HepG2 (cell line): ENCODE data around the gene RAB28. TPM values are rescaled to one million over a fixed set of nuclear protein-coding genes. Genes with fewer than 3 reads are reported as not detected.

Source experiments
- FOSL2 ChIP-seq: sonication (generic); formaldehyde crosslinking; IDR thresholded peaks from 2 replicates; pipeline ENCODE4 v1.4.0; 2020; ENCODE audit warnings: missing genetic modification reagents
- HNF4G ChIP-seq, 2 experiments: sonication (generic) in 1 of 2; formaldehyde crosslinking in 1 of 2; IDR thresholded peaks; 2 replicates each; pipeline versions ENCODE4 v1.4.0 to v1.6.1; 2011 to 2020; ENCODE audit warnings: borderline replicate concordance in 2 of 2, low read depth in 2 of 2, mild to moderate bottlenecking in 2 of 2, low read length in 1 of 2, missing genetic modification reagents in 1 of 2, moderate library complexity in 1 of 2
- KLF13 ChIP-seq: sonication (generic); formaldehyde crosslinking; IDR thresholded peaks from 2 replicates; pipeline ENCODE4 v1.4.0; 2020; ENCODE audit warnings: mild to moderate bottlenecking, missing genetic modification reagents
- MTF1 ChIP-seq: sonication (generic); formaldehyde crosslinking; IDR thresholded peaks from 2 replicates; pipeline ENCODE4 v1.5.0; 2020; ENCODE audit warnings: missing genetic modification reagents
- NONO ChIP-seq, 2 experiments: fragments of 450-650 bp in 1 of 2; sonication (generic) in 1 of 2; formaldehyde crosslinking in 1 of 2; IDR thresholded peaks in 1 of 2; conservative IDR thresholded peaks in 1 of 2; 2 replicates each; pipeline versions ENCODE4 v1.6.1 to v1.8.0; 2017 to 2022; ENCODE audit warnings: mild to moderate bottlenecking in 1 of 2, missing genetic modification reagents in 1 of 2, moderate library complexity in 1 of 2
- NR3C1 ChIP-seq: sonication (generic); formaldehyde crosslinking; IDR thresholded peaks from 2 replicates; pipeline ENCODE4 v1.4.0; 2020; ENCODE audit warnings: missing genetic modification reagents
- SP2 ChIP-seq: sonication (generic); formaldehyde crosslinking; IDR thresholded peaks from 2 replicates; pipeline ENCODE4 v1.5.1; 2020; ENCODE audit warnings: mild to moderate bottlenecking, missing genetic modification reagents
- TSC22D2 ChIP-seq: sonication (generic); formaldehyde crosslinking; IDR thresholded peaks from 2 replicates; pipeline ENCODE4 v1.5.1; 2020; ENCODE audit warnings: missing genetic modification reagents, mild to moderate bottlenecking, borderline replicate concordance
- ZBTB7A ChIP-seq: sonication (generic); formaldehyde crosslinking; IDR thresholded peaks from 2 replicates; pipeline ENCODE4 v1.8.0; 2022; ENCODE audit warnings: mild to moderate bottlenecking, missing genetic modification reagents
- ZNF781 ChIP-seq: sonication (generic); formaldehyde crosslinking; IDR thresholded peaks from 2 replicates; pipeline ENCODE4 v1.5.1; 2020; ENCODE audit warnings: borderline replicate concordance, mild to moderate bottlenecking, missing genetic modification reagents; ENCODE audit errors: not compliant biosample characterization
- polyA plus RNA-seq, 8 experiments: library from polyadenylated mRNA; depleted of rRNA in 3 of 8; stranded (reverse) in 7 of 8; unstranded in 1 of 8; fragments of >200 nt; fragmentation: Illumina TruSeq in 4 of 8; extraction: Trizol in 4 of 8; gene quantifications; 2 replicates each; pipeline versions ENCODE4 v1.2.1 to v1.2.3, GENCODE V29; 2011 to 2016; ENCODE audit warnings: low read depth in 4 of 8, missing spikeins in 1 of 8, mixed read lengths in 1 of 8; ENCODE audit not compliant: insufficient read depth in 1 of 8
- total RNA-seq, 5 experiments: library from RNA; depleted of rRNA; stranded (reverse); fragments of >200 nt; fragmentation: Illumina TruSeq; extraction: Trizol; gene quantifications; 2 replicates each; pipeline ENCODE4 v1.2.3, GENCODE V29; 2016; ENCODE audit warnings: low read depth in 1 of 5
- TF ChIP-seq, protein P1 (sequence below): sonication (generic); formaldehyde crosslinking; IDR thresholded peaks from 2 replicates; pipeline ENCODE4 v1.4.0; 2020; ENCODE audit warnings: mild to moderate bottlenecking, missing genetic modification reagents
- TF ChIP-seq, protein P2 (sequence below): sonication (generic); formaldehyde crosslinking; IDR thresholded peaks from 2 replicates; pipeline ENCODE4 v1.4.0; 2020; ENCODE audit warnings: missing genetic modification reagents
- TF ChIP-seq, protein P3 (sequence below): sonication (generic); formaldehyde crosslinking; conservative IDR thresholded peaks from 2 replicates; pipeline ENCODE4 v1.8.0; 2022; ENCODE audit warnings: missing genetic modification reagents
- TF ChIP-seq, protein P4 (sequence below): sonication (generic); formaldehyde crosslinking; IDR thresholded peaks from 2 replicates; pipeline ENCODE4 v1.5.1; 2020; ENCODE audit warnings: mild to moderate bottlenecking, moderate library complexity, missing genetic modification reagents
- TF ChIP-seq, protein P5 (sequence below): sonication (generic); formaldehyde crosslinking; IDR thresholded peaks from 2 replicates; pipeline ENCODE4 v1.4.0; 2020; ENCODE audit warnings: missing genetic modification reagents
- TF ChIP-seq, protein P6 (sequence below): sonication (generic); formaldehyde crosslinking; conservative IDR thresholded peaks from 2 replicates; pipeline ENCODE4 v1.4.0; 2020; ENCODE audit warnings: missing genetic modification reagents

Gene RAB28
- total and polyA plus RNA-seq, 2 of the 13 experiments (the other 11 are each of a cell fraction or from before 2014, with no cell fraction given), result 11.8 to 18.2 TPM

DNA sequence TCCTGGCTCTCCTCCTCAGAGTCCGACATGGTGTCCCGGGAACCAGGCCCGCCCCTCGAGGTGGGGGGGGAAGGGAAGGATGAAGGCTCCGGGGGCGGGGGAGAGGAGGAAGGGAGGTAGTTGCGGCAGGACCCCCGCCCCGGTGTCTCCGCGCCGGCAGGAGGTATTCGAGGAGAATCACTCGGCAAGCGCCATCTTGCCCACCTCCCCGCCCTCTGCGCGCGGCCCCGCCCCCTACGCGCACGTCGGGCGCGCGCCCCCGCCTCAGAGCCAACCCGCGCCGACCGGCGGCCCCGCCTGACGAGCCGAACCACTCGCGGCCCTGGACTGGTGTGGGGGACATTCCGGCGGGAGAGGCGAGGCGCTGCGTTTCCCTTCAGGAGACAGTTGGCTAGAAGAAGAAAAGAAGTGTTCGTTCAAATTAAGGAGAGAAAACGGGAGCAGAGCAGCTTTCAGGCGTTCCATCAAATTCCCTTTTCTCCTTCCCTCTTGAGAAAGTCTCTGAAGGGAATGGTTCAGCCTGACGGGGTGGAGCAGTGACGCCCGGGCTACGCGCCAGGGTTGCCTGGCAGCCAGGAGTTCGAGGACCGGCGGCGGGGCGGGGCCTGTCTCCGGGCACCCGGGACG lies at the start of gene RAB28 (continued):
- TF ChIP-seq KLF13, result no peak
- no peak for TF ChIP-seq MTF1
- no peak for TF ChIP-seq NONO (IDR thresholded peaks at IDR 0.05)
- 0 out of 2 replicates have a peak, but pooled peaks have one; percentile 55 for TF ChIP-seq NONO (CRISPR knock-in tag; conservative IDR thresholded peaks at IDR 0.05)
- TF ChIP-seq TSC22D2, result no peak
- TF ChIP-seq, protein P1, sequence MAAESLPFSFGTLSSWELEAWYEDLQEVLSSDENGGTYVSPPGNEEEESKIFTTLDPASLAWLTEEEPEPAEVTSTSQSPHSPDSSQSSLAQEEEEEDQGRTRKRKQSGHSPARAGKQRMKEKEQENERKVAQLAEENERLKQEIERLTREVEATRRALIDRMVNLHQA (CRISPR knock-in tag), result no peak
- no peak for TF ChIP-seq ZNF781 (CRISPR knock-in tag)
- TF ChIP-seq, protein P2, sequence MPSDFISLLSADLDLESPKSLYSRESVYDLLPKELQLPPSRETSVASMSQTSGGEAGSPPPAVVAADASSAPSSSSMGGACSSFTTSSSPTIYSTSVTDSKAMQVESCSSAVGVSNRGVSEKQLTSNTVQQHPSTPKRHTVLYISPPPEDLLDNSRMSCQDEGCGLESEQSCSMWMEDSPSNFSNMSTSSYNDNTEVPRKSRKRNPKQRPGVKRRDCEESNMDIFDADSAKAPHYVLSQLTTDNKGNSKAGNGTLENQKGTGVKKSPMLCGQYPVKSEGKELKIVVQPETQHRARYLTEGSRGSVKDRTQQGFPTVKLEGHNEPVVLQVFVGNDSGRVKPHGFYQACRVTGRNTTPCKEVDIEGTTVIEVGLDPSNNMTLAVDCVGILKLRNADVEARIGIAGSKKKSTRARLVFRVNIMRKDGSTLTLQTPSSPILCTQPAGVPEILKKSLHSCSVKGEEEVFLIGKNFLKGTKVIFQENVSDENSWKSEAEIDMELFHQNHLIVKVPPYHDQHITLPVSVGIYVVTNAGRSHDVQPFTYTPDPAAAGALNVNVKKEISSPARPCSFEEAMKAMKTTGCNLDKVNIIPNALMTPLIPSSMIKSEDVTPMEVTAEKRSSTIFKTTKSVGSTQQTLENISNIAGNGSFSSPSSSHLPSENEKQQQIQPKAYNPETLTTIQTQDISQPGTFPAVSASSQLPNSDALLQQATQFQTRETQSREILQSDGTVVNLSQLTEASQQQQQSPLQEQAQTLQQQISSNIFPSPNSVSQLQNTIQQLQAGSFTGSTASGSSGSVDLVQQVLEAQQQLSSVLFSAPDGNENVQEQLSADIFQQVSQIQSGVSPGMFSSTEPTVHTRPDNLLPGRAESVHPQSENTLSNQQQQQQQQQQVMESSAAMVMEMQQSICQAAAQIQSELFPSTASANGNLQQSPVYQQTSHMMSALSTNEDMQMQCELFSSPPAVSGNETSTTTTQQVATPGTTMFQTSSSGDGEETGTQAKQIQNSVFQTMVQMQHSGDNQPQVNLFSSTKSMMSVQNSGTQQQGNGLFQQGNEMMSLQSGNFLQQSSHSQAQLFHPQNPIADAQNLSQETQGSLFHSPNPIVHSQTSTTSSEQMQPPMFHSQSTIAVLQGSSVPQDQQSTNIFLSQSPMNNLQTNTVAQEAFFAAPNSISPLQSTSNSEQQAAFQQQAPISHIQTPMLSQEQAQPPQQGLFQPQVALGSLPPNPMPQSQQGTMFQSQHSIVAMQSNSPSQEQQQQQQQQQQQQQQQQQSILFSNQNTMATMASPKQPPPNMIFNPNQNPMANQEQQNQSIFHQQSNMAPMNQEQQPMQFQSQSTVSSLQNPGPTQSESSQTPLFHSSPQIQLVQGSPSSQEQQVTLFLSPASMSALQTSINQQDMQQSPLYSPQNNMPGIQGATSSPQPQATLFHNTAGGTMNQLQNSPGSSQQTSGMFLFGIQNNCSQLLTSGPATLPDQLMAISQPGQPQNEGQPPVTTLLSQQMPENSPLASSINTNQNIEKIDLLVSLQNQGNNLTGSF (CRISPR knock-in tag), result no peak
- TF ChIP-seq SP2 (CRISPR knock-in tag), result no peak
- no peak for TF ChIP-seq FOSL2
- TF ChIP-seq, protein P3, sequence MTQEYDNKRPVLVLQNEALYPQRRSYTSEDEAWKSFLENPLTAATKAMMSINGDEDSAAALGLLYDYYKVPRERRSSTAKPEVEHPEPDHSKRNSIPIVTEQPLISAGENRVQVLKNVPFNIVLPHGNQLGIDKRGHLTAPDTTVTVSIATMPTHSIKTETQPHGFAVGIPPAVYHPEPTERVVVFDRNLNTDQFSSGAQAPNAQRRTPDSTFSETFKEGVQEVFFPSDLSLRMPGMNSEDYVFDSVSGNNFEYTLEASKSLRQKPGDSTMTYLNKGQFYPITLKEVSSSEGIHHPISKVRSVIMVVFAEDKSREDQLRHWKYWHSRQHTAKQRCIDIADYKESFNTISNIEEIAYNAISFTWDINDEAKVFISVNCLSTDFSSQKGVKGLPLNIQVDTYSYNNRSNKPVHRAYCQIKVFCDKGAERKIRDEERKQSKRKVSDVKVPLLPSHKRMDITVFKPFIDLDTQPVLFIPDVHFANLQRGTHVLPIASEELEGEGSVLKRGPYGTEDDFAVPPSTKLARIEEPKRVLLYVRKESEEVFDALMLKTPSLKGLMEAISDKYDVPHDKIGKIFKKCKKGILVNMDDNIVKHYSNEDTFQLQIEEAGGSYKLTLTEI (CRISPR knock-in tag), result no peak
- TF ChIP-seq, protein P4, sequence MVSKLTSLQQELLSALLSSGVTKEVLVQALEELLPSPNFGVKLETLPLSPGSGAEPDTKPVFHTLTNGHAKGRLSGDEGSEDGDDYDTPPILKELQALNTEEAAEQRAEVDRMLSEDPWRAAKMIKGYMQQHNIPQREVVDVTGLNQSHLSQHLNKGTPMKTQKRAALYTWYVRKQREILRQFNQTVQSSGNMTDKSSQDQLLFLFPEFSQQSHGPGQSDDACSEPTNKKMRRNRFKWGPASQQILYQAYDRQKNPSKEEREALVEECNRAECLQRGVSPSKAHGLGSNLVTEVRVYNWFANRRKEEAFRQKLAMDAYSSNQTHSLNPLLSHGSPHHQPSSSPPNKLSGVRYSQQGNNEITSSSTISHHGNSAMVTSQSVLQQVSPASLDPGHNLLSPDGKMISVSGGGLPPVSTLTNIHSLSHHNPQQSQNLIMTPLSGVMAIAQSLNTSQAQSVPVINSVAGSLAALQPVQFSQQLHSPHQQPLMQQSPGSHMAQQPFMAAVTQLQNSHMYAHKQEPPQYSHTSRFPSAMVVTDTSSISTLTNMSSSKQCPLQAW (CRISPR knock-in tag), result 0 out of 2 replicates have a peak, but pooled peaks have one; percentile 45
- TF ChIP-seq, protein P5, sequence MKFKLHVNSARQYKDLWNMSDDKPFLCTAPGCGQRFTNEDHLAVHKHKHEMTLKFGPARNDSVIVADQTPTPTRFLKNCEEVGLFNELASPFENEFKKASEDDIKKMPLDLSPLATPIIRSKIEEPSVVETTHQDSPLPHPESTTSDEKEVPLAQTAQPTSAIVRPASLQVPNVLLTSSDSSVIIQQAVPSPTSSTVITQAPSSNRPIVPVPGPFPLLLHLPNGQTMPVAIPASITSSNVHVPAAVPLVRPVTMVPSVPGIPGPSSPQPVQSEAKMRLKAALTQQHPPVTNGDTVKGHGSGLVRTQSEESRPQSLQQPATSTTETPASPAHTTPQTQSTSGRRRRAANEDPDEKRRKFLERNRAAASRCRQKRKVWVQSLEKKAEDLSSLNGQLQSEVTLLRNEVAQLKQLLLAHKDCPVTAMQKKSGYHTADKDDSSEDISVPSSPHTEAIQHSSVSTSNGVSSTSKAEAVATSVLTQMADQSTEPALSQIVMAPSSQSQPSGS (CRISPR knock-in tag), result no peak
- TF ChIP-seq, protein P6, sequence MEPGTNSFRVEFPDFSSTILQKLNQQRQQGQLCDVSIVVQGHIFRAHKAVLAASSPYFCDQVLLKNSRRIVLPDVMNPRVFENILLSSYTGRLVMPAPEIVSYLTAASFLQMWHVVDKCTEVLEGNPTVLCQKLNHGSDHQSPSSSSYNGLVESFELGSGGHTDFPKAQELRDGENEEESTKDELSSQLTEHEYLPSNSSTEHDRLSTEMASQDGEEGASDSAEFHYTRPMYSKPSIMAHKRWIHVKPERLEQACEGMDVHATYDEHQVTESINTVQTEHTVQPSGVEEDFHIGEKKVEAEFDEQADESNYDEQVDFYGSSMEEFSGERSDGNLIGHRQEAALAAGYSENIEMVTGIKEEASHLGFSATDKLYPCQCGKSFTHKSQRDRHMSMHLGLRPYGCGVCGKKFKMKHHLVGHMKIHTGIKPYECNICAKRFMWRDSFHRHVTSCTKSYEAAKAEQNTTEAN, result no peak
- TF ChIP-seq NR3C1, result no peak
- TF ChIP-seq HNF4G (IDR thresholded peaks at IDR 0.05; ENCODE audit: borderline replicate concordance, low read depth, low read length), result no peak
- TF ChIP-seq HNF4G (CRISPR knock-in tag; IDR thresholded peaks at IDR 0.05; ENCODE audit: borderline replicate concordance, low read depth), result no peak
- no peak for TF ChIP-seq ZBTB7A
